Activated CD4-positive, alpha-beta T cell treated with anti-CD3 and anti-CD28 coated beads for 48 hours (primary cell): ENCODE results near the gene NR1I3.
"Not testable (repeated sequence)": the region's sequence is repeated elsewhere in the genome, so short reads cannot be mapped to it uniquely, and the experiment has no call there.

Experiments
- DNase-seq: peaks from one replicate; pipeline ENCODE4 v3.0.0-alpha.2; 2020

NR1I3 gene

GRCh38 chr1:161250100-161250499, 12.1 kb upstream of the NR1I3 start:
- DNase-seq = not testable (repeated sequence)

- DNase-seq = no peak
Measured at GRCh38 chr1:161244888-161245287, 6.9 kb upstream of the NR1I3 start.

GRCh38 chr1:161242313-161242712, 4.3 kb upstream of the NR1I3 start:
- DNase-seq = no peak

GRCh38 chr1:161241682-161242081, 3.7 kb upstream of the NR1I3 start:
- DNase-seq = no peak

GRCh38 chr1:161235957-161236775, 1.8 kb downstream of the NR1I3 start:
- DNase-seq = no peak

GRCh38 chr1:161233102-161233501, 4.9 kb downstream of the NR1I3 start:
- no peak for DNase-seq

GRCh38 chr1:161230762-161231161, 7.2 kb downstream of the NR1I3 start:
- DNase-seq = no peak

GRCh38 chr1:161229896-161230295, 8.1 kb downstream of the NR1I3 start:
- no peak for DNase-seq

GRCh38 chr1:161228032-161228431, 10.0 kb downstream of the NR1I3 start:
- DNase-seq = no peak

- DNase-seq = peak; percentile 94
Measured at GRCh38 chr1:161227196-161227871, 10.7 kb downstream of the NR1I3 start.

- DNase-seq = no peak
Measured at GRCh38 chr1:161226759-161227158, 11.2 kb downstream of the NR1I3 start.

GRCh38 chr1:161226320-161226711, 11.7 kb downstream of the NR1I3 start:
- peak; percentile 23 for DNase-seq

- peak; percentile 89 for DNase-seq
Measured at GRCh38 chr1:161225534-161226319, 12.3 kb downstream of the NR1I3 start, which contains the start of gene TOMM40L. TSS of gene TOMM40L (plus strand) at chr1:161226060. CDS start at chr1:161226490, 430 bp downstream.

- DNase-seq = no peak
Measured at GRCh38 chr1:161225178-161225533, 12.8 kb downstream of the NR1I3 start.

GRCh38 chr1:161224695-161225087, 13.3 kb downstream of the NR1I3 start:
- DNase-seq = not testable (repeated sequence)

GRCh38 chr1:161223805-161224694, 14.0 kb downstream of the NR1I3 start:
- DNase-seq = no peak

- no peak for DNase-seq
Measured at GRCh38 chr1:161222175-161223019, 15.6 kb downstream of the NR1I3 start.

- no peak for DNase-seq
Measured at GRCh38 chr1:161220002-161220401, 18.0 kb downstream of the NR1I3 start.

- no peak for DNase-seq
Measured at GRCh38 chr1:161219078-161219892, 18.7 kb downstream of the NR1I3 start.

- no peak for DNase-seq
Measured at GRCh38 chr1:161218301-161219077, 19.5 kb downstream of the NR1I3 start.
